IMR-90 (cell line): ENCODE results near the gene GABARAPL2. TPM values are rescaled to one million over a fixed set of nuclear protein-coding genes. Genes with fewer than 3 reads are reported as not detected.

ENCODE experiments used
- ATAC-seq: fragments of 200-7000 bp; cut with Tn5 transposase; 2 replicates; pipeline ENCODE4 v1.9.1; 2020; ENCODE audit warnings: low read depth, mild to moderate bottlenecking, moderate library complexity
- BruUV-seq: library from RNA; stranded (reverse); fragments of 400-500 nt; replicated peaks from 2 replicates; lab custom pipeline; 2021; lab: Mats Ljungman, UMichigan
- CTCF ChIA-PET: fragments of 300-600 bp; formaldehyde crosslinking; extraction: SDS; loops from one replicate; lab custom pipeline; 2021; ENCODE audit warnings: antibody characterized with exemption; lab: Yijun Ruan, JAX
- POLR2A ChIA-PET: fragments of 300-600 bp; sonication (Branson Sonifier 250); formaldehyde crosslinking; loops from one replicate; lab custom pipeline; 2022; ENCODE audit warnings: antibody characterized with exemption; ENCODE audit not compliant: unreplicated experiment; lab: Charles Lee
- DNase-seq: peaks from one replicate; pipeline ENCODE4 v3.0.0; 2013
- H2AFZ ChIP-seq: replicated peaks from 2 replicates; pipeline ENCODE3; 2013; ENCODE audit warnings: low read length, mild to moderate bottlenecking; ENCODE audit not compliant: poor library complexity
- H2AK5ac ChIP-seq: 2 replicates; pipeline ENCODE4 v1.6.1; 2013; ENCODE audit warnings: low read depth, low read length, inconsistent platforms
- H2AK9ac ChIP-seq: replicated peaks from 2 replicates; pipeline ENCODE3; 2013; ENCODE audit warnings: mild to moderate bottlenecking, low read depth, low read length, moderate library complexity; ENCODE audit not compliant: poor library complexity
- H2BK120ac ChIP-seq: 2 replicates; pipeline ENCODE4 v1.6.1; 2013; ENCODE audit warnings: low read depth, low read length, inconsistent platforms
- H2BK15ac ChIP-seq: 3 replicates; pipeline ENCODE4 v1.6.1; 2013; ENCODE audit warnings: low read depth, low read length, inconsistent platforms
- H2BK20ac ChIP-seq: 2 replicates; pipeline ENCODE4 v1.6.1; 2013; ENCODE audit warnings: low read depth, mild to moderate bottlenecking, inconsistent platforms, low read length, moderate library complexity
- H2BK5ac ChIP-seq: 2 replicates; pipeline ENCODE4 v1.6.1; 2013; ENCODE audit warnings: mild to moderate bottlenecking, low read depth, low read length, inconsistent platforms; ENCODE audit not compliant: poor library complexity, severe bottlenecking
- H3K14ac ChIP-seq: replicated peaks from 2 replicates; pipeline ENCODE4 v1.6.1; 2013; ENCODE audit warnings: low read depth, low read length, inconsistent platforms
- H3K18ac ChIP-seq: 2 replicates; pipeline ENCODE4 v1.6.1; 2013; ENCODE audit warnings: low read depth, low read length, control low read depth
- H3K23ac ChIP-seq: 2 replicates; pipeline ENCODE4 v1.6.1; 2013; ENCODE audit warnings: low read depth, low read length, inconsistent platforms
- H3K27ac ChIP-seq: 2 replicates; pipeline ENCODE4 v1.5.1; 2013; ENCODE audit warnings: mild to moderate bottlenecking, control low read depth, low read length; ENCODE audit not compliant: insufficient read depth
- H3K27me3 ChIP-seq: 2 replicates; pipeline ENCODE4 v1.6.1; 2013; ENCODE audit warnings: low read length; ENCODE audit not compliant: control insufficient read depth, insufficient read depth
- H3K36me3 ChIP-seq: 2 replicates; pipeline ENCODE4 v1.6.1; 2013; ENCODE audit warnings: low read length, mixed read lengths; ENCODE audit not compliant: control insufficient read depth, insufficient read depth
- H3K4ac ChIP-seq: 2 replicates; pipeline ENCODE4 v1.6.1; 2013; ENCODE audit warnings: low read depth, low read length, inconsistent platforms
- H3K4me1 ChIP-seq: 2 replicates; pipeline ENCODE4 v1.6.1; 2013; ENCODE audit warnings: low read length, mixed read lengths; ENCODE audit not compliant: control insufficient read depth, insufficient read depth
- H3K4me2 ChIP-seq: 2 replicates; pipeline ENCODE4 v1.6.1; 2013; ENCODE audit warnings: low read depth, mild to moderate bottlenecking, control low read depth, low read length, moderate library complexity
- H3K4me3 ChIP-seq: 2 replicates; pipeline ENCODE4 v1.5.1; 2013; ENCODE audit warnings: low read depth, mild to moderate bottlenecking, control low read depth, low read length, moderate library complexity; ENCODE audit not compliant: insufficient read depth
- H3K56ac ChIP-seq: 2 replicates; pipeline ENCODE4 v1.6.1; 2013; ENCODE audit warnings: low read length, inconsistent platforms; ENCODE audit not compliant: insufficient read depth; ENCODE audit errors: extremely low read depth
- H3K79me1 ChIP-seq, 2 experiments: 2 replicates each; pipeline ENCODE4 v1.6.1; 2013; ENCODE audit warnings: low read length in 2 of 2, inconsistent platforms in 1 of 2, low read depth in 1 of 2
- H3K9ac ChIP-seq: 2 replicates; pipeline ENCODE4 v1.6.1; 2013; ENCODE audit warnings: low read depth, low read length, control low read depth
- H3K9me1 ChIP-seq: 2 replicates; pipeline ENCODE4 v1.6.1; 2013; ENCODE audit warnings: low read length, inconsistent platforms; ENCODE audit not compliant: insufficient read depth
- H3K9me3 ChIP-seq: 2 replicates; pipeline ENCODE4 v1.6.1; 2013; ENCODE audit warnings: low read length; ENCODE audit not compliant: control insufficient read depth, insufficient read depth
- H4K20me1 ChIP-seq: 2 replicates; pipeline ENCODE4 v1.6.1; 2013; ENCODE audit warnings: low read length, inconsistent platforms; ENCODE audit not compliant: insufficient read depth
- H4K5ac ChIP-seq: 2 replicates; pipeline ENCODE4 v1.6.1; 2013; ENCODE audit warnings: mild to moderate bottlenecking, low read depth, low read length, control low read depth
- H4K8ac ChIP-seq, 2 experiments: 2 replicates each; pipeline ENCODE4 v1.6.1; 2013; ENCODE audit warnings: low read depth in 2 of 2, low read length in 2 of 2, control low read depth in 1 of 2, inconsistent platforms in 1 of 2
- H4K91ac ChIP-seq: 2 replicates; pipeline ENCODE4 v1.6.1; 2013; ENCODE audit warnings: low read depth, low read length, inconsistent platforms; ENCODE audit not compliant: insufficient read depth
- BHLHE40 ChIP-seq: fragments of 150-350 bp; IDR thresholded peaks from 2 replicates; pipeline ENCODE4 v1.6.1; 2016; ENCODE audit warnings: mild to moderate bottlenecking, low read depth, low read length
- CEBPB ChIP-seq: IDR thresholded peaks from 2 replicates; pipeline ENCODE4 v1.6.1; 2012; ENCODE audit warnings: low read depth, low read length, improper control_type of control experiment
- CHD1 ChIP-seq: IDR thresholded peaks from 2 replicates; pipeline ENCODE4 v1.6.1; 2012; ENCODE audit warnings: low read depth, low read length, improper control_type of control experiment
- CTCF ChIP-seq: conservative IDR thresholded peaks from 2 replicates; pipeline ENCODE4 v1.5.1; 2012; ENCODE audit warnings: mild to moderate bottlenecking, low read depth, low read length, improper control_type of control experiment
- FOS ChIP-seq: fragments of 150-350 bp; IDR thresholded peaks from 2 replicates; pipeline ENCODE4 v1.6.1; 2016; ENCODE audit warnings: low read depth, low read length
- MAFK ChIP-seq: IDR thresholded peaks from 2 replicates; pipeline ENCODE4 v1.6.1; 2012; ENCODE audit warnings: low read depth, low read length, improper control_type of control experiment
- MAZ ChIP-seq: IDR thresholded peaks from 2 replicates; pipeline ENCODE4 v1.6.1; 2012; ENCODE audit warnings: low read depth, mild to moderate bottlenecking, low read length, improper control_type of control experiment, moderate library complexity, borderline replicate concordance
- MXI1 ChIP-seq: IDR thresholded peaks from 2 replicates; pipeline ENCODE4 v1.6.1; 2012; ENCODE audit warnings: low read depth, mild to moderate bottlenecking, low read length, moderate library complexity, borderline replicate concordance
- NFE2L2 ChIP-seq: fragments of 150-350 bp; IDR thresholded peaks from 2 replicates; pipeline ENCODE4 v1.6.1; 2016; ENCODE audit warnings: low read depth, mild to moderate bottlenecking, low read length
- POLR2A ChIP-seq: IDR thresholded peaks from 2 replicates; pipeline ENCODE4 v1.6.1; 2012; ENCODE audit warnings: mild to moderate bottlenecking, low read depth, low read length
- RAD21 ChIP-seq: IDR thresholded peaks from 2 replicates; pipeline ENCODE4 v1.6.1; 2012; ENCODE audit warnings: low read length, improper control_type of control experiment
- RCOR1 ChIP-seq: IDR thresholded peaks from 2 replicates; pipeline ENCODE4 v1.6.1; 2012; ENCODE audit warnings: mild to moderate bottlenecking, low read length, improper control_type of control experiment; ENCODE audit not compliant: insufficient replicate concordance
- RFX5 ChIP-seq: IDR thresholded peaks from 2 replicates; pipeline ENCODE4 v1.8.0; 2012; ENCODE audit warnings: low read depth, mild to moderate bottlenecking, low read length, moderate library complexity
- SMC3 ChIP-seq: fragments of 150-350 bp; IDR thresholded peaks from 2 replicates; pipeline ENCODE4 v1.6.1; 2016; ENCODE audit warnings: low read depth, mild to moderate bottlenecking, antibody characterized with exemption, low read length, moderate library complexity
- USF2 ChIP-seq: fragments of 150-350 bp; IDR thresholded peaks from 2 replicates; pipeline ENCODE4 v1.6.1; 2017; ENCODE audit warnings: mild to moderate bottlenecking, antibody characterized with exemption, low read length, low read depth
- WGBS, 2 experiments: methylation state at CpG; one replicate each; pipeline versions ENCODE4 v1.1.5 to v1.1.7; 2013; ENCODE audit warnings: missing lambda C conversion rate in 2 of 2; ENCODE audit not compliant: insufficient read length in 1 of 2; ENCODE audit errors: extremely low coverage in 2 of 2; 5-methylcytosine and 5-hydroxymethylcytosine counted together
- dilution Hi-C: fragments of 300-500 bp; cut with HindIII; formaldehyde crosslinking; loops from one replicate; pipeline ENCODE4 v1.14.3; 2018; ENCODE audit warnings: low sequenced_read_pairs; ENCODE audit not compliant: unreplicated experiment
- in situ Hi-C: fragments of 300-500 bp; cut with MboI; formaldehyde crosslinking; loops from 3 replicates; pipeline ENCODE4 v1.14.3; 2019; ENCODE audit warnings: low sequenced_read_pairs, inconsistent platforms, mixed read lengths
- intact Hi-C: fragments of 100-400 bp; cut with micrococcal nuclease; formaldehyde crosslinking; loops from 2 replicates; pipeline ENCODE4 v1.10.0; 2022
- polyA plus RNA-seq, 3 experiments: library from polyadenylated mRNA; depleted of rRNA; stranded (reverse); fragments of >200 nt; gene quantifications; 2 replicates each; pipeline ENCODE4 v1.2.3, GENCODE V29; 2012; ENCODE audit warnings: low replicate concordance in 1 of 3
- total RNA-seq: library from RNA; depleted of rRNA; stranded (reverse); fragments of >200 nt; gene quantifications from 2 replicates; pipeline ENCODE4 v1.2.3, GENCODE V29; 2012
- TF ChIP-seq, protein P1 (sequence below): fragments of 150-350 bp; IDR thresholded peaks from 2 replicates; pipeline ENCODE4 v1.6.1; 2016; ENCODE audit warnings: low read depth, mild to moderate bottlenecking, low read length, moderate library complexity, borderline replicate concordance

The GABARAPL2 gene
- total and polyA plus RNA-seq, 2 of the 4 experiments (the other 2 are of a cell fraction): 33.3 to 65.9 TPM

GRCh38 chr16:75575958-75576357, 9.8 kb downstream of the GABARAPL2 start:
- Histone ChIP-seq H2BK20ac (no peak overlapping the region), H3K23ac (no peak overlapping the region), H3K4me1 (0 out of 2 replicates have a peak, but pooled peaks cover 2% of the 10 kb centered on the region), H3K56ac (no peak overlapping the region), H2AFZ (no peak overlapping the region), H2BK120ac (no peak overlapping the region), H3K27me3 (no peaks in the 10 kb centered on the region), H3K27ac (no peak overlapping the region), H2BK5ac (no peak overlapping the region), H3K9ac (no peak overlapping the region), H3K79me1 (peaks cover 10 to 40% of the 10 kb centered on the region in 2 experiments; a peak in 3 of 4 replicates), H3K14ac (no peak overlapping the region), H4K20me1 (no peaks in the 10 kb centered on the region), H3K36me3 (peaks cover 64% of the 10 kb centered on the region), H2BK15ac (no peak overlapping the region), H3K4ac (no peak overlapping the region), H2AK9ac (no peak overlapping the region), H3K18ac (no peak overlapping the region), H3K4me3 (no peak overlapping the region), H4K8ac (no peak overlapping the region), H2AK5ac (no peak overlapping the region), H3K9me3 (no peaks in the 10 kb centered on the region), H4K91ac (no peak overlapping the region), H4K5ac (no peak overlapping the region), H3K4me2 (no peak overlapping the region), H3K9me1 (peaks cover 9% of the 10 kb centered on the region; the same call in 1 of the 2 replicates)
- no peak for TF ChIP-seq MAZ
- no peak for TF ChIP-seq CTCF
- no peak for TF ChIP-seq RFX5
- TF ChIP-seq MXI1: no peak
- TF ChIP-seq BHLHE40: no peak
- no peak for TF ChIP-seq SMC3
- TF ChIP-seq USF2: no peak
- TF ChIP-seq NFE2L2: no peak
- TF ChIP-seq RAD21: no peak
- TF ChIP-seq CEBPB: no peak
- no peak for TF ChIP-seq RCOR1
- TF ChIP-seq POLR2A: no peak
- no peak for TF ChIP-seq FOS
- TF ChIP-seq CHD1: no peak
- TF ChIP-seq MAFK: no peak
- TF ChIP-seq, protein P1, sequence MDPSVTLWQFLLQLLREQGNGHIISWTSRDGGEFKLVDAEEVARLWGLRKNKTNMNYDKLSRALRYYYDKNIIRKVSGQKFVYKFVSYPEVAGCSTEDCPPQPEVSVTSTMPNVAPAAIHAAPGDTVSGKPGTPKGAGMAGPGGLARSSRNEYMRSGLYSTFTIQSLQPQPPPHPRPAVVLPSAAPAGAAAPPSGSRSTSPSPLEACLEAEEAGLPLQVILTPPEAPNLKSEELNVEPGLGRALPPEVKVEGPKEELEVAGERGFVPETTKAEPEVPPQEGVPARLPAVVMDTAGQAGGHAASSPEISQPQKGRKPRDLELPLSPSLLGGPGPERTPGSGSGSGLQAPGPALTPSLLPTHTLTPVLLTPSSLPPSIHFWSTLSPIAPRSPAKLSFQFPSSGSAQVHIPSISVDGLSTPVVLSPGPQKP: no peak
- POLR2A ChIA-PET: no interaction called here
- in situ Hi-C loops (loop anchor here (25.0 kb wide), 1 partner anchor 364 kb away; the partner anchor contains the start of genes CTRB1 and CTRB2), intact Hi-C loops (no loop called here), dilution Hi-C loops (no loop called here)
- CTCF ChIA-PET: no interaction called here
- BruUV-seq: no TSS peak
- no CpG with 5 or more reads among the region's 3 CpGs for WGBS, 2 experiments
- ATAC-seq: no peak
- no peak for DNase-seq
